ENCODE results near the gene TLE6.
A peak's percentile ranks its signal among the peaks of the same experiment; 100 is the strongest.

Gene TLE6

DNA sequence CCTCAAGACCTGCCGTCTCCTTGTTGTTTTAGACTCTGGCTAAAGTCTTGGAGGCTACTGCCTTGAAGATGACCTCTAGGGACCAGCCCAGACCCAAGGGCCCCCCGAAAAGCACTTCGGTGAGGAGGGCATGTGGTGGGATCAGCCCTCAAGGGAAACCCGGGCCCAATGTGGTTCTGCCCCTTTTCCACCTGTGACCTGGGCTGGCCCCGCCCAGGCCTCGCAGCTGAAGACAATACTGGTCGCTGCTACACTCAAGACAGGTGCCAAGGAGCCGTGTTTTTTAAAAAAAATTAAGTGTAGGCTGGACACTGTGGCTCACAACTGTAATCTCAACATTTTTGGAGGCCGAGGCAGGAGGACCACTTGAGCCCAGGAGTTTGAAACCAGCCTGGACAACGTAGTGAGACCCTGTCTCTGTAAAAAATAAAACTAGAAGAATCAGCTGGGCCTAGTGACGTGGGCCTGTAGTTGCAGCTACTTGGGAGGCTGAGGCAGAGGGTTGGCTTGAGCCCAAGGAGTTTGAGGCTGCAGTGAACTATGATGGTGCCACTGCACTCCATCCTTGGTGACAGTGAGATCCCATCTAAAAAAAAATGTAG is 903 bp downstream of the TLE6 start:
- H3K27me3 Mint-ChIP-seq (ENCODE audit: low read depth, poor library complexity), result peaks cover 100% of the 10 kb centered on the region
- H3K9me3 Mint-ChIP-seq, result no peaks in the 10 kb centered on the region
- no peak overlapping the region for H3K4me3 Mint-ChIP-seq
- H3K4me1 Mint-ChIP-seq, result peaks cover 41% of the 10 kb centered on the region
- TF ChIP-seq, protein P1, sequence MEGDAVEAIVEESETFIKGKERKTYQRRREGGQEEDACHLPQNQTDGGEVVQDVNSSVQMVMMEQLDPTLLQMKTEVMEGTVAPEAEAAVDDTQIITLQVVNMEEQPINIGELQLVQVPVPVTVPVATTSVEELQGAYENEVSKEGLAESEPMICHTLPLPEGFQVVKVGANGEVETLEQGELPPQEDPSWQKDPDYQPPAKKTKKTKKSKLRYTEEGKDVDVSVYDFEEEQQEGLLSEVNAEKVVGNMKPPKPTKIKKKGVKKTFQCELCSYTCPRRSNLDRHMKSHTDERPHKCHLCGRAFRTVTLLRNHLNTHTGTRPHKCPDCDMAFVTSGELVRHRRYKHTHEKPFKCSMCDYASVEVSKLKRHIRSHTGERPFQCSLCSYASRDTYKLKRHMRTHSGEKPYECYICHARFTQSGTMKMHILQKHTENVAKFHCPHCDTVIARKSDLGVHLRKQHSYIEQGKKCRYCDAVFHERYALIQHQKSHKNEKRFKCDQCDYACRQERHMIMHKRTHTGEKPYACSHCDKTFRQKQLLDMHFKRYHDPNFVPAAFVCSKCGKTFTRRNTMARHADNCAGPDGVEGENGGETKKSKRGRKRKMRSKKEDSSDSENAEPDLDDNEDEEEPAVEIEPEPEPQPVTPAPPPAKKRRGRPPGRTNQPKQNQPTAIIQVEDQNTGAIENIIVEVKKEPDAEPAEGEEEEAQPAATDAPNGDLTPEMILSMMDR (IDR thresholded peaks at IDR 0.05), result no peak
- no peaks in the 10 kb centered on the region for H3K36me3 Mint-ChIP-seq (ENCODE audit: low read depth)
- no peak overlapping the region for H3K27ac Mint-ChIP-seq
- no peak for DNase-seq

DNA sequence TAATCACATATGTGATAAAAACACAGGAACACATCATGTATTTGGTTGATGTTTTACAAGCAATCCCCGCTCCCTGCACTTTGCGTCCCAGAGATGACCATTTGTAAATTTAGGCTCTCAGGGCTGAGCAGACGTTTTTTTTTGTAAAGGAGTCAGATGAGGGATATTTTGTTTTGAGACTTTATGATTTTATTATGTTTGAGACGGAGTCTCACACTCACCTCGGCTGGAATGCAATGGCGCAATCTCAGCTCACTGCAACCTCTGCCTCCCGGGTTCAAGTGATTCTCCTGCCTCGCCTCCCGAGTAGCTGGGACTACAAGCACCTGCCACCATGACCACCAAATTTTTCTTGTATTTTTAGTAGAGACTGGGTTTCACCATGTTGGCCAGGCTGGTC is 1.4 kb downstream of the TLE6 start:
- Mint-ChIP-seq H3K27ac (no peak overlapping the region), H3K27me3 (ENCODE audit: low read depth, poor library complexity) (peaks cover 100% of the 10 kb centered on the region), H3K36me3 (ENCODE audit: low read depth) (no peaks in the 10 kb centered on the region)

DNA sequence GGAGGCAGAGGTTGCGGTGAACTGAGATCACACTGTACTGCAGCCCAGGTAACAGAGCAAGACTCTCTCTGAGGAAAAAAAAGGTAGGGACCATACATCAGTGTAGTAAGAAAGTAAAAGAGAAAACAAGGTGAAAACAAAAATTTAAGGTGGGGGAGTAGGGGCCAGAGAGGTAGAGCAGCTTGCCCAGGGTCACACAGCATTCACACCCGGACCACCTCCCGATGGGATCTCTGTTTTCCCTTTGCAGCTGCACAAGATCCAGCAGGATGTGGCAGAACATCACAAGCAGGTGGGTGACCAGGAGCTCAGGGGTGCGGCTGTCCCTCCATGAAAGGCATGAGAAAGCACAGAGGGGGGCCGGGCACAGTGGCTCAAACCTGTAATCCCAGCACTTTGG is 4.5 kb downstream of the TLE6 start:
- peak overlapping the region; percentile 52 for H3K4me3 Mint-ChIP-seq
- H3K9me3 Mint-ChIP-seq, result no peaks in the 10 kb centered on the region
- TF ChIP-seq, protein P1 (IDR thresholded peaks at IDR 0.05), result no peak
- DNase-seq, result no peak
- H3K36me3 Mint-ChIP-seq (ENCODE audit: low read depth), result no peaks in the 10 kb centered on the region
- H3K27me3 Mint-ChIP-seq (ENCODE audit: low read depth, poor library complexity), result peaks cover 100% of the 10 kb centered on the region
- H3K27ac Mint-ChIP-seq, result no peak overlapping the region
- peaks cover 37% of the 10 kb centered on the region for H3K4me1 Mint-ChIP-seq

More for the DNA sequence above, 1.4 kb downstream of the TLE6 start:
- Mint-ChIP-seq H3K9me3 (no peaks in the 10 kb centered on the region), H3K4me1 (peaks cover 46% of the 10 kb centered on the region), H3K4me3 (no peak overlapping the region)
- no peak for DNase-seq
- TF ChIP-seq, protein P1 (IDR thresholded peaks at IDR 0.05), result no peak

DNA sequence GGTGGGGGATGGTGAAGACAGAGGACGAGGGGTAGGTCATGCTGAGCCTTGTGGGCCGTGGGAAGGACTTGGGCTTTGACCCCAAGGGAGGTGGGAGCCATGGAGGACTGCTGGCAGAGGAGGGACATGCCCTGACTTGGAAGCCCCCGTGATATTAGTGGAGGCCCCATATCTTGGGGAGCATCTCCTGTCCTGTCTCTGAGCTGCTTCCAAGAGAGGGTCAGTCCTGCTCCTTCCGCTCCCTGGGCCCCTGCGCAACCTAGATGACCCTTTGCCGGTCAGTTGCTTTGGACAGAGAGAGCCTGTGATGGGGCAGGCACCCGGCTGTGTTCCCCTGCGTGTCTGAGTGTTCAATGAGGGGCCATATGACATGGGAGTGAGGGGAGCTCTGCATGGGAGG is 5.2 kb downstream of the TLE6 start:
- Mint-ChIP-seq H3K4me3 (no peak overlapping the region), H3K27ac (no peak overlapping the region), H3K4me1 (peaks cover 39% of the 10 kb centered on the region), H3K27me3 (ENCODE audit: low read depth, poor library complexity) (peaks cover 100% of the 10 kb centered on the region), H3K9me3 (no peaks in the 10 kb centered on the region), H3K36me3 (ENCODE audit: low read depth) (no peaks in the 10 kb centered on the region)
- DNase-seq, result no peak
- TF ChIP-seq, protein P1 (IDR thresholded peaks at IDR 0.05), result no peak

DNA sequence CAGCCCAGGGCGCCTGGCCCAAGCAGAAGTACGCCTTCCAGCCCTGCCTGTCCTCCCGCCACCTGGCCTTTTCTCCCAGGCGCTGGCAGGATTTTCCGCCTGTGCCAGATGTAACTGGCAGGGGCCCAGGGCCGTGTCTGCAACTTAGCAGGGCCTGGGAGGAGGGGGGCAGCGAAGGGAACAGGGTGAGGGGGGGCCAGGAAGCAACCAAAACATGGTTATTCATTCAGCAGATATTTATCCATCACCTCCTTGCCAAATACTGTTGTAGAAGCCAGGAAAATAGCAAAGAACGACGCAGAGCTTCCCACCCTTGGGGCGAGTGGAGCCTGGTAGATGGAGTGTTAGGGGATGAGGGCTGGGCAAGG is 5.6 kb downstream of the TLE6 start:
- Mint-ChIP-seq H3K27ac (no peak overlapping the region), H3K4me3 (no peak overlapping the region), H3K36me3 (ENCODE audit: low read depth) (no peaks in the 10 kb centered on the region), H3K4me1 (peaks cover 37% of the 10 kb centered on the region), H3K27me3 (ENCODE audit: low read depth, poor library complexity) (peaks cover 100% of the 10 kb centered on the region), H3K9me3 (no peaks in the 10 kb centered on the region)
- TF ChIP-seq, protein P1 (IDR thresholded peaks at IDR 0.05), result no peak
- DNase-seq, result no peak

Data from nephron progenitor cell (in vitro differentiated cells).